ENCODE measurements around the gene PIWIL4.
"Not testable (repeated sequence)": the region's sequence is repeated elsewhere in the genome, so short reads cannot be mapped to it uniquely, and the experiment has no call there.

The PIWIL4 gene

GRCh38 chr11:94549146-94549545 lies 18.0 kb upstream of the PIWIL4 start:
- H3F3A ChIP-seq (ENCODE audit: insufficient read depth, low read length): no peaks in the 10 kb centered on the region
- H4K20me1 ChIP-seq (ENCODE audit: insufficient read depth, low read length): no peaks in the 10 kb centered on the region
- H3K4me3 ChIP-seq (ENCODE audit: low read length): no peak overlapping the region
- no peak for DNase-seq
- H2AFZ ChIP-seq (ENCODE audit: low read length): no peak overlapping the region
- no peaks in the 10 kb centered on the region for H3K9me3 ChIP-seq (replicated peaks; ENCODE audit: insufficient read depth, low read length)
- H3K4me1 ChIP-seq (ENCODE audit: low read length): no peaks in the 10 kb centered on the region
- no peak overlapping the region for H3K4me2 ChIP-seq (ENCODE audit: low read depth, low read length)
- H3K27ac ChIP-seq (ENCODE audit: low read length): no peak overlapping the region
- no peaks in the 10 kb centered on the region for H3K36me3 ChIP-seq (replicated peaks; ENCODE audit: insufficient read depth, low read length)
- H3K9me2 ChIP-seq (replicated peaks; ENCODE audit: insufficient read depth, low read length): no peaks in the 10 kb centered on the region
- TF ChIP-seq EZH2 (optimal IDR thresholded peaks at IDR 0.05; ENCODE audit: low read depth, low read length) (no peak), CTCF (IDR thresholded peaks at IDR 0.05; ENCODE audit: low read length) (no peak), EZH2phosphoT487 (IDR thresholded peaks at IDR 0.05; ENCODE audit: low read length) (no peak)
- no peaks in the 10 kb centered on the region for H3K27me3 ChIP-seq (replicated peaks; ENCODE audit: insufficient read depth, low read length)
- H3K79me2 ChIP-seq (ENCODE audit: low read length): no peaks in the 10 kb centered on the region
- no peak overlapping the region for H3K9ac ChIP-seq (ENCODE audit: low read length)

- Histone ChIP-seq H4K20me1 (ENCODE audit: insufficient read depth, low read length) (no peaks in the 10 kb centered on the region), H3K36me3 (replicated peaks; ENCODE audit: insufficient read depth, low read length) (no peaks in the 10 kb centered on the region), H3K9ac (ENCODE audit: low read length) (no peak overlapping the region), H3K79me2 (ENCODE audit: low read length) (no peaks in the 10 kb centered on the region), H3K4me1 (ENCODE audit: low read length) (no peaks in the 10 kb centered on the region), H3K9me2 (replicated peaks; ENCODE audit: insufficient read depth, low read length) (no peaks in the 10 kb centered on the region), H2AFZ (ENCODE audit: low read length) (no peak overlapping the region), H3K4me2 (ENCODE audit: low read depth, low read length) (no peak overlapping the region), H3K9me3 (replicated peaks; ENCODE audit: insufficient read depth, low read length) (no peaks in the 10 kb centered on the region), H3K4me3 (ENCODE audit: low read length) (no peak overlapping the region), H3F3A (ENCODE audit: insufficient read depth, low read length) (no peaks in the 10 kb centered on the region), H3K27me3 (replicated peaks; ENCODE audit: insufficient read depth, low read length) (no peaks in the 10 kb centered on the region), H3K27ac (ENCODE audit: low read length) (no peak overlapping the region)
- DNase-seq: no peak
- TF ChIP-seq EZH2phosphoT487 (IDR thresholded peaks at IDR 0.05; ENCODE audit: low read length): no peak
- TF ChIP-seq EZH2 (optimal IDR thresholded peaks at IDR 0.05; ENCODE audit: low read depth, low read length): no peak
Observed at GRCh38 chr11:94550513-94550912, 16.7 kb upstream of the PIWIL4 start.

- Histone ChIP-seq H3K27me3 (replicated peaks; ENCODE audit: insufficient read depth, low read length) (no peaks in the 10 kb centered on the region), H3K9me2 (replicated peaks; ENCODE audit: insufficient read depth, low read length) (no peaks in the 10 kb centered on the region), H3K4me1 (ENCODE audit: low read length) (no peaks in the 10 kb centered on the region), H3K27ac (ENCODE audit: low read length) (no peak overlapping the region), H3K79me2 (ENCODE audit: low read length) (no peaks in the 10 kb centered on the region), H3K9me3 (replicated peaks; ENCODE audit: insufficient read depth, low read length) (no peaks in the 10 kb centered on the region), H3K36me3 (replicated peaks; ENCODE audit: insufficient read depth, low read length) (no peaks in the 10 kb centered on the region), H3F3A (ENCODE audit: insufficient read depth, low read length) (no peaks in the 10 kb centered on the region), H3K4me2 (ENCODE audit: low read depth, low read length) (no peak overlapping the region), H2AFZ (ENCODE audit: low read length) (no peak overlapping the region), H4K20me1 (ENCODE audit: insufficient read depth, low read length) (no peaks in the 10 kb centered on the region), H3K9ac (ENCODE audit: low read length) (no peak overlapping the region), H3K4me3 (ENCODE audit: low read length) (no peak overlapping the region)
- TF ChIP-seq EZH2phosphoT487 (IDR thresholded peaks at IDR 0.05; ENCODE audit: low read length): no peak
- no peak for TF ChIP-seq EZH2 (optimal IDR thresholded peaks at IDR 0.05; ENCODE audit: low read depth, low read length)
- TF ChIP-seq CTCF (IDR thresholded peaks at IDR 0.05; ENCODE audit: low read length): no peak
- no peak for DNase-seq
Observed at GRCh38 chr11:94553938-94554337, 13.2 kb upstream of the PIWIL4 start.

GRCh38 chr11:94555752-94556329 lies 11.3 kb upstream of the PIWIL4 start:
- not testable (repeated sequence) for H3K27me3 ChIP-seq (replicated peaks; ENCODE audit: insufficient read depth, low read length); H3F3A ChIP-seq (ENCODE audit: insufficient read depth, low read length); H3K9ac ChIP-seq (ENCODE audit: low read length); H3K4me1 ChIP-seq (ENCODE audit: low read length); H3K4me2 ChIP-seq (ENCODE audit: low read depth, low read length); H3K9me2 ChIP-seq (replicated peaks; ENCODE audit: insufficient read depth, low read length); H3K79me2 ChIP-seq (ENCODE audit: low read length); H4K20me1 ChIP-seq (ENCODE audit: insufficient read depth, low read length); H3K36me3 ChIP-seq (replicated peaks; ENCODE audit: insufficient read depth, low read length); H3K9me3 ChIP-seq (replicated peaks; ENCODE audit: insufficient read depth, low read length); DNase-seq; H3K27ac ChIP-seq (ENCODE audit: low read length); H3K4me3 ChIP-seq (ENCODE audit: low read length); H2AFZ ChIP-seq (ENCODE audit: low read length)

Data from MM.1S (cell line).